BLaER1 (cell line): ENCODE data around the gene ETDB.
"Not testable (repeated sequence)": the region's sequence is repeated elsewhere in the genome, so short reads cannot be mapped to it uniquely, and the experiment has no call there.

Experiments
- H3K27ac ChIP-seq: shearing (Covaris generic); formaldehyde crosslinking; 2 replicates; pipeline ENCODE4 v1.8.1; 2022
- H3K27me3 ChIP-seq: shearing (Covaris generic); formaldehyde crosslinking; 2 replicates; pipeline ENCODE4 v1.8.1; 2022
- H3K36me3 ChIP-seq: shearing (Covaris generic); formaldehyde crosslinking; 2 replicates; pipeline ENCODE4 v1.8.1; 2022
- H3K4me1 ChIP-seq: shearing (Covaris generic); formaldehyde crosslinking; 2 replicates; pipeline ENCODE4 v1.8.1; 2022
- H3K4me2 ChIP-seq: shearing (Covaris generic); formaldehyde crosslinking; 2 replicates; pipeline ENCODE4 v1.8.1; 2022
- H3K4me3 ChIP-seq: shearing (Covaris generic); formaldehyde crosslinking; 2 replicates; pipeline ENCODE4 v1.8.1; 2022
- H3K9ac ChIP-seq: shearing (Covaris generic); formaldehyde crosslinking; 2 replicates; pipeline ENCODE4 v1.8.1; 2022
- H3K9me3 ChIP-seq: shearing (Covaris generic); formaldehyde crosslinking; 2 replicates; pipeline ENCODE4 v1.8.1; 2022
- H4K20me1 ChIP-seq: shearing (Covaris generic); formaldehyde crosslinking; 2 replicates; pipeline ENCODE4 v1.8.1; 2022
- Cebpa-rat ChIP-seq: shearing (Covaris generic); IDR thresholded peaks from 2 replicates; pipeline ENCODE4 v1.8.1; 2022

ETDB gene

GRCh38 chrX:135120056-135120576 lies at the start of gene ETDB:
Gene ETDB, minus strand, starts transcription at chrX:135120526. Its CDS starts 1,265 bp downstream, at chrX:135119261.
- not testable (repeated sequence) for H3K9me3 ChIP-seq, H3K27me3 ChIP-seq, H4K20me1 ChIP-seq, H3K4me2 ChIP-seq, H3K27ac ChIP-seq, H3K4me3 ChIP-seq, H3K9ac ChIP-seq, H3K36me3 ChIP-seq, H3K4me1 ChIP-seq

DNA sequence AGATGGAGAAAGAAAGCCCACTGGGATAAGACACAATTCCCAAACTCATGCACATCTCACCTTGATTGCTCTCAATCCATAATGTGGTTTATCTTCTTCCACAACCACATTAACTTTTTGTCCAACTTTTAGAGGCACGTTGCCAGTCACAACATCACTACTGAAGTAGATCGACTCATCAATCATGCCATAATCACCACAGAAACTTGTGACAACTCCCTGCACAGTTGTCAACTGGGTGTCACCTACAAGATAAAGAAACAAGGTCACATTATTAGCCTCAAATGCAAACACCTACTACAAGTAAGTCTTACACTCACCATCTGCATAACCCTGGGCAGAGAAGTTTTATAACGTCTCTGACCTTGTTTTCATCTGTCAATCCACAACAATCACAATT lies 49.2 kb upstream of the ETDB start:
- not testable (repeated sequence) for H4K20me1 ChIP-seq, H3K27ac ChIP-seq, H3K36me3 ChIP-seq, H3K4me1 ChIP-seq, H3K4me3 ChIP-seq, H3K4me2 ChIP-seq, H3K9ac ChIP-seq, H3K9me3 ChIP-seq
- H3K27me3 ChIP-seq: peaks cover 74% of the 10 kb centered on the region

GRCh38 chrX:135168486-135168885 lies 48.2 kb upstream of the ETDB start:
- no peaks in the 10 kb centered on the region for H3K4me1 ChIP-seq

DNA sequence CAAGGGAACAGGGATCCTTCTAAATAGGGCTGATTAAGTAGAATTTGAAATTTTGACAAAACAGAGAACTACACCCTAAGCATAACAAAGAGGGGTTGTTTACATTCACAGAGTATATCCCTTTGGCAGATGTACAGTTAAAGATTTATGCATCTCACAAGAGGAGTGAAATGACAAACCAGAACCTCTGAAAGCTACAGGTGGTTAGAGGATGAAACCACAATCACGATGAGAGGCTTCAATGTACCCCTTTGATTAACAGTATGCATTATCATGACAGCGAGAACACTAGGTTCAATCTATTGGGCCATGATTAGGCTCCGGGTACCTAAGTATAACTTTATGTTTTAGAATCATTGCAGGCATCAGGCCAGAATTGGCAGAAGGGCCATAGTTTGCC lies 34.4 kb upstream of the ETDB start:
- not testable (repeated sequence) for H3K4me3 ChIP-seq, H3K4me1 ChIP-seq, H3K9ac ChIP-seq, H4K20me1 ChIP-seq, H3K27ac ChIP-seq, H3K9me3 ChIP-seq, H3K4me2 ChIP-seq, H3K36me3 ChIP-seq
- H3K27me3 ChIP-seq: peaks cover 18% of the 10 kb centered on the region

More at GRCh38 chrX:135168486-135168885, 48.2 kb upstream of the ETDB start:
- no peak overlapping the region for H3K4me2 ChIP-seq
- TF ChIP-seq Cebpa-rat: no peak
- H3K36me3 ChIP-seq: no peaks in the 10 kb centered on the region
- H3K27me3 ChIP-seq: peaks cover 73% of the 10 kb centered on the region
- H3K27ac ChIP-seq: no peak overlapping the region
- no peak overlapping the region for H3K9ac ChIP-seq
- H3K4me3 ChIP-seq: no peak overlapping the region
- no peaks in the 10 kb centered on the region for H4K20me1 ChIP-seq
- no peaks in the 10 kb centered on the region for H3K9me3 ChIP-seq

- not testable (repeated sequence) for H3K36me3 ChIP-seq, H3K4me2 ChIP-seq, H3K9ac ChIP-seq, H3K4me3 ChIP-seq, H3K27me3 ChIP-seq, H3K4me1 ChIP-seq, H4K20me1 ChIP-seq, H3K9me3 ChIP-seq, H3K27ac ChIP-seq
These were observed 5.8 kb upstream of the ETDB start for GRCh38 chrX:135126145-135126544.

- H3K4me1 ChIP-seq, H3K4me3 ChIP-seq, H3K27me3 ChIP-seq, H3K9me3 ChIP-seq, H3K36me3 ChIP-seq, H3K27ac ChIP-seq, H4K20me1 ChIP-seq, H3K4me2 ChIP-seq, H3K9ac ChIP-seq: not testable (repeated sequence)
These were observed 4.3 kb downstream of the ETDB start for GRCh38 chrX:135116064-135116463.

GRCh38 chrX:135114392-135114791 lies 5.9 kb downstream of the ETDB start:
- peaks cover 10% of the 10 kb centered on the region; the same call in 1 of the 2 replicates for H3K27me3 ChIP-seq
- no peaks in the 10 kb centered on the region for H3K4me1 ChIP-seq
- H3K4me2 ChIP-seq: no peak overlapping the region
- no peak overlapping the region for H3K9ac ChIP-seq
- no peaks in the 10 kb centered on the region for H3K9me3 ChIP-seq
- H3K36me3 ChIP-seq: no peaks in the 10 kb centered on the region
- no peak for TF ChIP-seq Cebpa-rat
- no peak overlapping the region for H3K4me3 ChIP-seq
- no peak overlapping the region for H3K27ac ChIP-seq
- no peaks in the 10 kb centered on the region for H4K20me1 ChIP-seq

GRCh38 chrX:135112743-135113142 lies 7.6 kb downstream of the ETDB start:
- Histone ChIP-seq H3K4me3 (no peak overlapping the region), H3K9ac (no peak overlapping the region), H3K36me3 (no peaks in the 10 kb centered on the region), H3K9me3 (no peaks in the 10 kb centered on the region), H3K4me1 (no peaks in the 10 kb centered on the region), H3K27ac (no peak overlapping the region), H3K27me3 (peaks cover 20% of the 10 kb centered on the region; the same call in 1 of the 2 replicates), H4K20me1 (no peaks in the 10 kb centered on the region), H3K4me2 (no peak overlapping the region)
- TF ChIP-seq Cebpa-rat: no peak

- H4K20me1 ChIP-seq: no peaks in the 10 kb centered on the region
- no peak overlapping the region for H3K4me2 ChIP-seq
- H3K9ac ChIP-seq: no peak overlapping the region
- no peaks in the 10 kb centered on the region for H3K4me1 ChIP-seq
- H3K27ac ChIP-seq: no peak overlapping the region
- H3K36me3 ChIP-seq: no peaks in the 10 kb centered on the region
- H3K27me3 ChIP-seq: peaks cover 20% of the 10 kb centered on the region; the same call in 1 of the 2 replicates
- no peak overlapping the region for H3K4me3 ChIP-seq
- no peaks in the 10 kb centered on the region for H3K9me3 ChIP-seq
- no peak for TF ChIP-seq Cebpa-rat
These were observed 8.1 kb downstream of the ETDB start for GRCh38 chrX:135112096-135112729.

DNA sequence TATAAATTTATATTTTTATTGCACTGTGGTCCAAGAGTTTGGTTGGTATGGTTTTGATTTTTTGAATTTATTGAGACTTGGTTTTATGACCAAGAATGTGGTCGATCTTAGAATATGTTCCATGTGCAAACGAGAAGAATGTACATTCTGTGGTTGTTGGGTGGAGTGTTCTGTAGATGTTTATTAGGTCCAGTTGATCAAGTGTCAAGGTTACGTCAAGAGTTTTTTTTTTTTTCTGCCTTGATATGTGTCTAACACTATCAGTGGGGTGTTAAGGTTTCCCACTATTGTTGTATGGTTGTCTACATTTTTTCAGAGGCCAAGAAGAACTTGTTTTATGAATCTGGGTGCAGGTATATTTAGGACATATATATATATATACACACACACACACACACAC lies 10.8 kb downstream of the ETDB start:
- H3K4me3 ChIP-seq: no peak overlapping the region
- TF ChIP-seq Cebpa-rat: no peak
- no peaks in the 10 kb centered on the region for H3K9me3 ChIP-seq
- no peak overlapping the region for H3K4me2 ChIP-seq
- H4K20me1 ChIP-seq: no peaks in the 10 kb centered on the region
- H3K9ac ChIP-seq: no peak overlapping the region
- no peaks in the 10 kb centered on the region for H3K4me1 ChIP-seq
- H3K27ac ChIP-seq: no peak overlapping the region
- H3K36me3 ChIP-seq: no peaks in the 10 kb centered on the region
- H3K27me3 ChIP-seq: peaks cover 31% of the 10 kb centered on the region

DNA sequence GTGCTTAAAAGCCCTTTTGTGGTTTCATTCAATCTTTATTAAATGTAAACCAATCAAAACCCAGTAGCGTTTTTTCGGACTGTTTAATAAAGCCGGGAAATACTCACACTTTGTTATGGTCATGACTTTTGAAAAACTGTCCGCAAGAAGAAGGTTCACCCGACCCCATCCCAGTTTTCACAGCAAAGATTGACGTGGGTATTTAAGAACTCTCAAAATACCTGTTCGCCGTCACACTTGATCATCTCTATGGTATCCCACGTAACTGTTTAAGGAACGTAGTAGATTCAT lies 20.9 kb downstream of the ETDB start:
- Histone ChIP-seq H3K27me3 (peaks cover 75% of the 10 kb centered on the region), H3K4me1 (peaks cover 8% of the 10 kb centered on the region; the same call in 1 of the 2 replicates), H3K9ac (no peak overlapping the region), H3K36me3 (no peaks in the 10 kb centered on the region), H4K20me1 (0 out of 2 replicates have a peak, but pooled peaks cover 14% of the 10 kb centered on the region), H3K4me3 (no peak overlapping the region), H3K9me3 (peaks cover 4% of the 10 kb centered on the region; the same call in 1 of the 2 replicates), H3K27ac (no peak overlapping the region), H3K4me2 (peak overlapping the region; percentile 56)
- TF ChIP-seq Cebpa-rat: no peak

DNA sequence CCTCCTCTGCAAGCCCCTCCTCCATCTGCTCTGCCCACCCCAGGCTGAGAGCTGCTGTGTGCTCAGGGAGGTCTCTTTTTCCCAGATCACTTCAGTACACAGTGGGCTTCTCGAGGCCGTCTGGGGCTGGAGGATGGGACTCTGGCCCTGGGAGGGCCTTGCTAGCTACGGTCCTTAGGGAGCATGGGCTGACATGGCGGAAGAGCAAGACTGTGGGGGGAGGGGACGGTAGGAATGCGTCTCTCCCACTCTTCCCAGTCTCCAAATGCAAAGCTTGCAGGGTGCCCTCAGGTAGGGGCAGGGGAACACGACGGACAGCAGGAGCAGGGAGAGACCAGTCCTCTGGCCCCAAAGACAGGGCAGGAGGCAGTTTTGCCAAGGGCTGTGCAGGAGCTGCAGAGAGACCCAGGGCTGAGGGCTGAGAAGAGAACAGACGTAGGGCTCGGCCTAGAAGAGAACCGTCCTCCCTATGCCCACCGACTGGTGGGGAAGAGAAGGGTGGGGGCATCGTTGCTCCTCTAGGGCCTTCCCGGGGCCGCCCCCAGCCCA lies 23.1 kb downstream of the ETDB start:
- not testable (repeated sequence) for H3K9ac ChIP-seq, H3K9me3 ChIP-seq, H3K4me1 ChIP-seq, H3K36me3 ChIP-seq, H3K27ac ChIP-seq
- Histone ChIP-seq H3K4me2 (peak overlapping the region; percentile 90), H3K4me3 (peak overlapping the region; percentile 70; the same call in 1 of the 2 replicates), H3K27me3 (peaks cover 75% of the 10 kb centered on the region), H4K20me1 (0 out of 2 replicates have a peak, but pooled peaks cover 14% of the 10 kb centered on the region)
